Measurements from ENCODE around the gene FAM177A1.
"Not testable (repeated sequence)": the region's sequence is repeated elsewhere in the genome, so short reads cannot be mapped to it uniquely, and the experiment has no call there.

FAM177A1 gene

GRCh38 chr14:35046048-35046750 lies at the start of gene FAM177A1:
FAM177A1 (plus strand) TSS chr14:35046272; CDS start chr14:35046464, 192 bp downstream.
- DNase-seq = peak; percentile 96

- DNase-seq = no peak
Observed at GRCh38 chr14:34997762-34998161, 48.3 kb upstream of the FAM177A1 start.

GRCh38 chr14:34999500-34999899 lies 46.6 kb upstream of the FAM177A1 start:
- no peak for DNase-seq

GRCh38 chr14:35001621-35002020 lies 44.5 kb upstream of the FAM177A1 start:
- DNase-seq = no peak

GRCh38 chr14:35004839-35005238 lies 41.2 kb upstream of the FAM177A1 start:
- DNase-seq = no peak

GRCh38 chr14:35016568-35016967 lies 29.5 kb upstream of the FAM177A1 start:
- no peak for DNase-seq

- DNase-seq = no peak
Observed at GRCh38 chr14:35020713-35021112, 25.4 kb upstream of the FAM177A1 start.

- DNase-seq = no peak
Observed at GRCh38 chr14:35028435-35028834, 17.6 kb upstream of the FAM177A1 start.

- no peak for DNase-seq
Observed at GRCh38 chr14:35032562-35032961, 13.5 kb upstream of the FAM177A1 start.

GRCh38 chr14:35034440-35034833 lies 11.6 kb upstream of the FAM177A1 start:
- no peak for DNase-seq

- not testable (repeated sequence) for DNase-seq
Observed at GRCh38 chr14:35034944-35035554, 11.0 kb upstream of the FAM177A1 start.

- DNase-seq = not testable (repeated sequence)
Observed at GRCh38 chr14:35038312-35038711, 7.8 kb upstream of the FAM177A1 start.

GRCh38 chr14:35042632-35043031 lies 3.4 kb upstream of the FAM177A1 start:
- DNase-seq = no peak

GRCh38 chr14:35043046-35043445 lies 3.0 kb upstream of the FAM177A1 start:
- no peak for DNase-seq

GRCh38 chr14:35044939-35045797 lies 904 bp upstream of the FAM177A1 start:
- DNase-seq = peak; percentile 21

- no peak for DNase-seq
Observed at GRCh38 chr14:35045798-35046047, 349 bp upstream of the FAM177A1 start.

GRCh38 chr14:35046751-35047536 lies 872 bp downstream of the FAM177A1 start:
- peak; percentile 19 for DNase-seq

- no peak for DNase-seq
Observed at GRCh38 chr14:35047976-35048513, 2.0 kb downstream of the FAM177A1 start.

GRCh38 chr14:35050652-35051051 lies 4.6 kb downstream of the FAM177A1 start:
- DNase-seq = peak; percentile 70

GRCh38 chr14:35051796-35052195 lies 5.7 kb downstream of the FAM177A1 start:
- no peak for DNase-seq

GRCh38 chr14:35052637-35053036 lies 6.6 kb downstream of the FAM177A1 start:
- no peak for DNase-seq

- peak; percentile 61 for DNase-seq
Observed at GRCh38 chr14:35061113-35061791, 15.2 kb downstream of the FAM177A1 start.
